ENCODE measurements around the gene SNX5.

- no peak for TF ChIP-seq POLR2A (IDR thresholded peaks at IDR 0.05)
- TF ChIP-seq CTCF (IDR thresholded peaks at IDR 0.05) = no peak
These were observed 21.8 kb upstream of the SNX5 start for GRCh38 chr20:17990278-17990972.
